HG03097 (cell line): ENCODE measurements around the gene BEST4.
"Not testable (repeated sequence)": the region's sequence is repeated elsewhere in the genome, so short reads cannot be mapped to it uniquely, and the experiment has no call there.

Source experiments
- ATAC-seq: cut with Tn5 transposase; IDR thresholded peaks from one replicate; pipeline ENCODE4 v1.9.1; 2021; ENCODE audit not compliant: unreplicated experiment, low FRiP score

BEST4 gene

DNA sequence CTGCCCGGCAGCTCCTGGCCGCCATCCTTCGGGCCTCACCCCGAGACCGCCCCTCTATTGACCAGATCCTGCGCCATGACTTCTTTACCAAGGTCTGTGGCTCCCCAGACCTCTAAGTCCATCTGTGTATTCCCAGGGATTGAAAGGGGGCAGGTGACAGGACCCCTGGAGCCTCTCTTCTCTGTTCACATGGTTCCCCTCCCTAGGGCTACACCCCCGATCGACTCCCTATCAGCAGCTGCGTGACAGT is 15.0 kb upstream of the BEST4 start:
- no peak for ATAC-seq

DNA sequence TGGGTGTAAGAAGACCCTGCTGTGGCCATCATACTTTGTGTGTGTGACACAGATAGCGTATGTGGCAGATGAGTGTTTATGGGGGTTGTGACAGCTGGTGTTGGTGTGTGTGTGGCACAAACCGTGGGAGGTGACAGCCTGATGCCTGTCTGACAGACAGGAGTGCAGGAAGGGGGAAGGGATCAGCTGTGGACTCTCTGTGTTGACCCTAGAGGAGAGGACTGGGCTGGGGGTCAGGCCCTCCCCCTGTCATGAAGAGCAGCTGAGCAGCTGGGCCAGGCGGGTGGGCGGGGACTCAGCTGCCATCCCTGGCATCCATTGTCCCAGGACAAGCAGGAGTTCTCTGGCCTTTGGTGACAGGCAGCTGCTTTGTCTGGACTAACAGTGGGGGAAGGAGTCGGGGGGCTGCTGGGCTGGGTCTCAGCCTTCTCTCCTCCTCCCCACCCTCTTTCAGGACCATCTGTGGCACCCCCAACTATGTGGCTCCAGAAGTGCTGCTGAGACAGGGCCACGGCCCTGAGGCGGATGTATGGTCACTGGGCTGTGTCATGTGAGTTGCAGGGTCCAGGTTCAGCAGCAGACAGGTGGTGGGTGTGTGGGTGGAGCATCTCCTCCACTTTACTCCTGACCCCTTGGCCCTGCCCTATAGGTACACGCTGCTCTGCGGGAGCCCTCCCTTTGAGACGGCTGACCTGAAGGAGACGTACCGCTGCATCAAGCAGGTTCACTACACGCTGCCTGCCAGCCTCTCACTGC is 14.5 kb upstream of the BEST4 start:
- ATAC-seq = no peak

DNA sequence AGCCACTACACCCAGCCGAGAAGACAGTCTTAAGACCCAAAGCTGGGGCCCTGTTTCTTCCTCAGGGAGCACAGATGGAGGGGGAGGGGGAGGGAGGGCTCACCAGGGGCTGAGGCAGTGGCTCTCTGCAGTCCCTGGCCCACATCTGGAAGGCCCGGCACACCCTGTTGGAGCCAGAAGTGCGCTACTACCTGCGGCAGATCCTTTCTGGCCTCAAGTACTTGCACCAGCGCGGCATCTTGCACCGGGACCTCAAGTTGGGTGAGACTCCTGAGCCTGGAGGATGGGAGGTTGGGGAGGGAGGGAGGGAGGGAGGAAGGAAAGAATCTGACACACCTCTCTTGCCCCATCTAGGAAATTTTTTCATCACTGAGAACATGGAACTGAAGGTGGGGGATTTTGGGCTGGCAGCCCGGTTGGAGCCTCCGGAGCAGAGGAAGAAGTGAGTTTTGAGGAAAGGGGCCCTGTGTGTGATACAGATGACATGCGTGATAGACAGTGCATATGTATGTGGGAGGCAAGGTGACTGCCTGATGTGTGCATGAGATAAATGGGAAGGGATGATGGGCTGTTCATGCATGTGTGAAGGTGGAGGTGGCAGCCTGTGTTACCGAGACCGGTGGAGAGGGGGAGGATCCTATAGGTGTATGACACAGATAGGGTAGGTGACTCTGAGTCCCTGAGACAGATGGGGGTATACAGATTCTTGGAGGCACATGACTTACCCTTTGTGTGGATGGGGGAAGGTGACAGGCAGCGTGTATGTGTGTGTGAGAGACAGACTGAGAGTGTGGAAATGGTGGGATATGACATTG is 13.7 kb upstream of the BEST4 start:
- ATAC-seq = no peak

DNA sequence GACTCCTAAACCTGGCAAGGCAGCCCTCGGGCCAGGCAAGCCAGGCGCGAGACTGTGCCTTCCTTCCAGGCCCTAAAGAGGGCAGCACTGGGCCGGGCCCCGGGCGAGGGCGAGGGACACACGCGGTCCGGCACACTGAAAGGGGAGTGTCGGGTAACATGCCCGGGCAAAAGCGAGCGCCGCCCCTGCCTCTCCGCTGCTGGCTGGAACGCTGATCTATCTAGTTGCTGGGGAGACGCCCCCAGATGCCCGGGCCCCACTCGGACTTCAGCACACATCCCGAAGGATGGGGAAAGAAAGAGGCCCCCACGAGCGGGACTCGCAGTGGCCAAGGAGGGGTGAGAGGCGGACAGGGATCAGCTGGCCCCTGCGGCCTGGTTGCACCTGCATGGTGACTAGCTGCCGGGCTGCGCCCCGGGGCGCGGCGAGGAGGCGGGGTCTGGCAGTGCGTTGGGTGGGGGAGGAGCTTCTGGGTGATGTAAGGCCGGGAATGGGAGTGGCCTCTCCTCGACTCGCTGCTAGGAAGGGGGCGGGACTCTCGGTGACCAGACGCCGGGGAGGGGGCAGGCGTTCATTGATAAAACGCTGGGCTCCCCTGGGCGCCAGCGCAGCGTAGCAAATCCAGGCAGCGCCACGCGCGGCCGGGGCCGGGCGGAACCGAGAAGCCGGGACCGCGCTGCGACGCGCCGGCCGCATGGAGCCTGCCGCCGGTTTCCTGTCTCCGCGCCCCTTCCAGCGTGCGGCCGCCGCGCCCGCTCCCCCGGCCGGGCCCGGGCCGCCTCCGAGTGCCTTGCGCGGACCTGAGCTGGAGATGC is 12.0 kb upstream of the BEST4 start, which contains the start of gene PLK3:
TSS of gene PLK3 (plus strand) at position 608 of the 815 bp plus-strand sequence. CDS start at position 695, 87 bp downstream.
- ATAC-seq = peak; percentile 81

DNA sequence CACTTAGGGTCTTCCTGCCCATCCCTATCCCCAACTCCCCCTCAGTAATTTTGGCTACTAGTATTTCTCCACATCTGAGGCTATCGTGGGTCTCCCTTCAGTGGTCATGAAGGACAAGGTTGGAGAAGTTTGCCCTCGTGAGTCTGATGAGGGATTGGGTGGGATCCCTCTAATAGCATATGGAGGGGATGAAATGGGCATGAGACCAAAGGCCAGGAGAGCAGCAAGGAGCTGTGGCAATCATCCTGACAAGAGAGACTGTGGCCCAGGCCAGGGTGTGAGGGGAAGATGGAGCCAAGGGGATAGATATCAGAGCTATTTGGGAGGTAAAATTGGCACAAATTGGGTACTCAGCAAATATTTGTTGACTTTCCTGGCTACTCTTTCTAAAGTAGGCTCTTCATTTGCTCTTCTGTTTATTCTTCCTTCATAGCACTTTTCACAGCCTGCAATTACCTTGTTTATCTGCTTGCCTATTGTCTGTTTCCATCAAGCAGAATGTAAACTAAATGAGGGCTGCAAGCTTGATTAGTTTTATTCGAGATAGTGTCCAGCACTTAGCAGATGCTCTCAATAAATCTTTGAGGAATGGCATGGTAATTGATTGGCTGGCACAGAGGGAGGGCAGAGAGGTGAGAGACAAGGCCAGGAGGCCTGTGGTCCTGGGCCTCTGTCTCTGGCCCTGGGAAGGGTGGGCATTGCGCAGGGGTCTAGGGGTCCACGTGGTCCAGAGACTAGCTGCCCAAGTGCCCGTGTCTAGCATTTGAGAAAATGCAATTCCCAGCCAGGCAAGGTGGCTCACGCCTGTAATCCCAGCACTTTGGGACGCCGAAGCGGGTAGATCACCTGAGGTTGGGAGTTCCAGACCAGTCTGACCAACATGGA is 10.8 kb upstream of the BEST4 start:
- no peak for ATAC-seq

DNA sequence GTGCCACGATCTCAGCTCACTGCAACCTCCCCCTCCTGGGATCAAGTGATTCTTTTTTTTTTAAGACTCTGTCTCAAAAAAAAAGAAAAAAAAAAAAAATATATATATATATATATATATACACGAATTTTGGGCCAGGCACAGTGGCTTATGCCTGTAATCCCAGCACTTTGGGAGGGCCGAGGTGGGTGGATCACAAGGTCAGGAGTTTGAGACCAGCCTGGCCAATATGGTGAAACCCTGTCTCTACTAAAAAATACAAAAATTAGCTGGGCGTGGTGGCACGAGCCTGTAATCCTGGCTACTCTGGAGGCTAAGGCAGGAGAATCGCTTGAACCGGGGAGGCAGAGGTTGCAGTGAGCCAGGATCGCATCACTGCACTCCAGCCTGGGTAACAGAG is 9.9 kb upstream of the BEST4 start:
- ATAC-seq = not testable (repeated sequence)

DNA sequence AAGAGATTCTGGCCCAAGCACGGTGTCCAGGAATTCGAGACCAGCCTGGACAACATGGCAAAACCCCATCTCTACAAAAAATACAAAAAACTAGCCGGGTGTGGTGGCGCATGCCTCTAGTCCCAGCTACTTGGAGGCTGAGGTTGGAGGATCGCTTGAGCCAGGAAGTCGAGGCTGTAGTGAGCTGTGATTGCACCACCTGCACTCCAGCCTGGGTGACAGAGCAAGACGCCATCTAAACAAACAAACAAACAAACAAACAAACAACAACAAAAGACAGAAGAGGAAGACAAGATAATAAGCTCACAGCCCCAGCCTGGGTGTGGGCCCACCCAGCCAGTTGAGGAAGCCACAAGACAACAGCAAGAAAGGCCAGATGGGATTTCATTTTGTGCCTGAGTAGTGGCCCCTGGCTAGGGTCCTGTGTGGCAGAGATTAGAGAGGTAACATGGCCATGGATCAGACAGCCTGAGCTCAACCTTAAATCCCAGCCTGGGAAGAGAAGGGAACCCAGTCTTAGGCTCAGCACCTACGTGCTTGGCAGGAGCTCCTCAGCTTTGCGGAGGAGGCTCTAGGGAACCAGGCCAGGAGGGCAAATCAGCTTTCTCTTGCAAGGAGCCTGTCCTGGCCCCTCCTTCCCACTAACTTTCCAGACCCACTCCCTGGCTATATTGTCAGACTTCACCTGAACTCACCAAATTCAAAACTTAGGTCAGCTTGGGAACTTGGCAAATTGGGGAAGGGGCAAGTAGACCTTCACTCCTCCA is 4.9 kb upstream of the BEST4 start:
- no peak for ATAC-seq

DNA sequence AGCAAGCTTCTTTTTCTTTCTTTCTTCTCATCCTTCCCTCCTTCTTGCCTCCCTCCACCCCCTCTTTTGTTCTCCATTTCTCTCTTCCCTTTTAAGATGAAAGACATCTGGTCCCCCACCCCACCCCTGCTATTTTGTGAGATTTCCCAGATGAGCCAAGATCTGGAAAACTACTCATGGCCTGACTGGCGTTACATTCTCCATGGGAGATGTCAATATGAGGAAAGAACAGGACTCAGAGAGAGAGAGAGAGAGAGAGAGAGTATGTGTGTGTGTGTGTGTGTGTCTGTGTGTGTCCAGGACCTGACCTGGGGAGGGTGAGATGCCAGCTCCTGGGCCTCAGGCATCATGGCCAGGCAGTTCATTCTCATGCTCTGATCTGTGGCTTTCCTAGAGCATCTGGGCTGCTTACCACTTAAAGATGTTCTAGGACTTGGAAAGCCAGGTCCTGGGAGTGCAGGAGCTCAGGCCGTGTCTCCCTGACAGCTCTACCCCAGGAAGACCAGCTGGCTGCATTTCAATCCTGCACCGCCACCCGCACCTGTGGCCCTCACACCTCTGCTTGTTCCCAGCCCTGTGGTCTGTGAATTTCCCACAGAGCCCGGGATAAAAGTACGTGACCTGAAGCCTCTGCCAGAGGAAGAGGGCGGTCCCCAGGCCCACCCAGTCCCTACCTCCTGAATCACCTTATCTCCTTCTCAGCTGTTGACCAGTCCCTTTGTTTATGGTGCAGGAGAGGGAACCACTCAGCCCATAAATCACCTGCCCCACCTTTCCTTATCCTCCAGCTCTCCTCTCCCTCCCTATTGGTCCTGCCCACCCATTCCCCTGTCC is 3.2 kb upstream of the BEST4 start:
- no peak for ATAC-seq

DNA sequence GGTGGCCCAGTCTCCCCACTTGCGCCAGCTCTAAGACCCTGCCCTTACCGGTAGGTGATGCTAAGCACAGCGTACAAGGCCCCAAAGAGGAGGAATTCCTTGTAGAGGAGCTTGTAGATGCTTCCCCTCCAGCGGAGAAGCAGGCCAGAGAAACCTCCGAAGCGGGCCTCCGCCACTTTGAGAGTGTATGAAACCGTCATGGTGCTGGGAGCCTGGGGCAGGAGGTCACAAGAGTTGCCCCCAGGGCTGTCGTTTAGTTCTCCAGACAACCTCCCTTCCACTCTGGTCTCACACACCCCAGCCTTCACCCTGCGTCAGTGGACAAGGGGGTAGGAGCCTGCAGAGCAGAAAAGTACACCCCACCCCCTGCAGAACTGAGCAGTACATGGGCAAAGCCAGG is 464 bp downstream of the BEST4 start:
- no peak for ATAC-seq

DNA sequence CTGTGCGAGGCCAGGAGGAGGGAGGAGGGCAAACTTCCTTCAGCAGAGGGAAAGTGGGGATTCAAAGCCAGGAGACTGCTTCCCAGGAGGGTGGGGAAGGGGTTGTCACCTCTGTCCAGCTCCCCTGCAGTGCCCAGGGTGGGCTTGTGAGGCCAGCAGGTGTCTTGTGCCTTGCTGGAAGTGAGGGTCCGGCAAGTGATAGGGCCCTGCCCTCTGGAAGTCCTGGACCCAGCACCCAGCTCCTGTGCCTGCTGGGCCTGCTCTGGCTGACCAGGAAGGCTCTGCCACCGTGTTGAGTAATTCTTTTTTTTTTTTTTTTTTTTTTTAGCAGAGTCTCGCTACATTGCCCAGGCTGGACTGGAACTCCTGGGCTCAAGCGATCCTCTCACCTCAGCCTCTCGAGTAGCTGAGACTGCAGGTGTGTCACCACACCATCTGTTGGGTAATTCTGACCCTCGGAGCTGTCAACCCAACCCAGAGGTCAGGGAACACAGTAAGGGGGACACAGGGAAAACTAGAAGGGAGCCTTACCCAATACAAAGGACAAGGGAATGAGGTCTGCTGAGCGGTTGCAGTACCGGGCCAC is 1.0 kb downstream of the BEST4 start:
- ATAC-seq = no peak

DNA sequence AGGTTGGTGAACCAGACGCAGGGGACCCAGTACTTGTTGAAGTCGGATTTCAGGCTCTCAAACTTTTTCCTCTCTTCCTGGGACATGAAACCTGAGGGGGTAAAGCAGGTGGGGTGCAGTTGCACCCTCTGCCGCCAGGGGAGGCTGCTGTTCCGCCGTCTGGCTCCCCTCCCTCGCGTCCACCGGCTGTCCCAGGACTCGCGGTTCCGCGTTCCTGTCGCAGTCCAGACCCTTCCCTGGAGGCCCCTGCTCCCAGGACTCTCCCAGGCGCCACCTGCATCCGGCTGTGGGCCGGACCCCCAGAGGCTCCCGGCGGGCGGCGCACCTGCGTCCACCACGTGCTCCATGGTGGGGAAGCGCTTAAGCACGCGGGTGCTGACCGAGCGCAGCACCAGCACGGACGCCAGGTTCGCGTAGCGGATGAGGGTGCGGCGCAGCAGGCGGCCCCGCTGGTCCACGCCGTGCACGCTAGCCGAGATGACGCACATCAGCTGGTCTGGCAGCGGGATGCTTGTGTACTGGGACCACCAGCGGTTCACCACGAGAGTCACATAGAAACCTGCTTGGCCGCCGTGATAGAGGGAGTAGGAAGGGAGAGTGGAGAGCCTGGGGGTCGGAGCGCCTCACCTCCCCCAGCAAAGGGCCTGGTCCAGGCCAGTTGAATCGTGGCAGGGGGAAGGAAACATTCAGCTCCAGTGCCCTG is 1.7 kb downstream of the BEST4 start:
- ATAC-seq = no peak

DNA sequence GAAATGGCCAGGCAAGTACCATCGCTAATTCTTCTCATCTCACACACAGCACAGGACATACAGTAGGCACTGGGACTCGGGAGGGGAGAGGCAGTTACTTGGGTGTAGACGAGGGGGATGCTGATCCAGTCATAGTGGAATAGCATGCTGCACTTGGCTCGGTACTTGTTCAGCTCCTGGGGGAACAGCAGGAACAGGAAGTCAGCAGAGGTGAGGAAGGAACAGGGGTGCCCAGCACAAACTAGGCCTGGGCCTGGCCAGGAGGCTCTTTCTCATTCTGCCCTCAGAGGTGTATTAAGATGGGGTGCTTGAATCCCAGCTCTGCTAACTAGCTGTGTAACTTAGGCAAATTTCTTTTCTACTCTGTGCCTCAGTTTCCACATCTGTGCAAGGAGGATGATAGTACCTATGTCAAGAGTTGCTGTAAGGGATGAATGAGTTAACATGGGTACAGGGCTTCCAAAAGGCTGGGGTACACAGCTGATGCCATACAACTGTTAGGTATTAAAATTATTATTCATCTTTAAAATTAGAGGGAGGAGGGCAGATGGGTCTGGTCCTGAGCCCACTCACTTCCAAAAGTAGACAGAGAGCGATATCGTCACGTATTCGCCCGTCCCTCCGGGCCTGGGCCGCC is 2.4 kb downstream of the BEST4 start:
- ATAC-seq = no peak

DNA sequence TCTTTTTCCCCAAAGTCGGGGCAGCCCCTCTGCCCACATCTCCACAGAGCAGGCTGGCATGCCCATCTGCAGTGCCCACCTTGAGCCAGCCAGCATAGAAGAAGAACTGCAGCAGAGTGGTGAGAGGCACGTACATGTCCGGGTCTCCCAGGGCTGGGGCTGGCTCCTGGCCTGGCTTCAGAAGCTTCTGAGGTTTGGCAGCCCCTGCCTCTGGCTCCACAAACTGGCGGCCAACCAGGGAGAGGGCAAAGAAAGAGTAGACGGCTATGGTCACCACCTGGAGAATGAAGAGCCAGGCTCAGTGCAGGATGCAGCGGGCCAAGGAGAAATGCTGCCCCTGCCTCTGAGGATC is 3.0 kb downstream of the BEST4 start:
- ATAC-seq = no peak

DNA sequence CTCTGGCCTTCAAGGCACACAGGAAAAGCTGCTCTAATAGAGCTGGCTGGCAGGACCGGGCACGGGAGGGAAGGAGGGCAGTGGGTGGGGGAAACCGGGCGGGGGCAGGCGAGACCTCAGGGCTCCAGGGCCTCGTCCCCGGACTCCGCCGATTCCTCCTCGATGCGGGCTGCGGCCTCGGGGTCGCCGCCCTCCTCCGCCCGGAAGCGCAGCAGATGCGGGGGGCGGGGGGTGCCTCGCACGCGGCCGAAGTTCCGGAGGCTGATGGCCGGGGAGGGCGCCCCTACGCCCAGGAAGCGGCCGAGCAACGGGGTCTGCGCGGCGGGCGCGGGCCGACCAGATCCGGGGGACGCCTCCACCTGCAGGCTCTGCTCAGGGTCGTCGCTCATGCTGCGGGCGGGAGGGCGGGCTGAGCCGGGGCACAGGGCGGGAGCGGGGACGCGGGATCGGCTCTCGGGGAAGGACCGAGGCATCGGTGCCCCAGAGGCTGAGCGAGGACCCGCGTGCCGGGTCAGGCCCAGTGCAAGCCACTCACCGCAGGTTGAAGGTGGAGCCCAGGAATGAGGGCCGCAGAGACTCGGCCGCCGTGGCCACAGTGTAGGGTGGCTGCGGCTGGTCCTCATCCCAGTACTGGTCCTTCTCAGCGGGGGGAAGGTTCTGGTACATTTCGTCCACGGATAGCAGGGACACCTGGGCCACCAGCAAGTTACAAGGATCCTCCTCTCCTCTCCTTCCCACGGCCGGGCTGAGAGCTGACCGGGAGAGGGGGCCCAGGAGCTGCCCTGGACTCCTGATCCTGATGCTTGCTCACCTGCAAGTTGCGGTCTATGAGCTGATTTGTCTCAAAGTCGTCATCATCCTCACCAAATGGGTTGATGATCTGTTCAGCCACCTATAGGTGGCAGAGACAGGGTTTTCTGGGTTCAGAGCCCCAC is 3.6 kb downstream of the BEST4 start:
- ATAC-seq = no peak

DNA sequence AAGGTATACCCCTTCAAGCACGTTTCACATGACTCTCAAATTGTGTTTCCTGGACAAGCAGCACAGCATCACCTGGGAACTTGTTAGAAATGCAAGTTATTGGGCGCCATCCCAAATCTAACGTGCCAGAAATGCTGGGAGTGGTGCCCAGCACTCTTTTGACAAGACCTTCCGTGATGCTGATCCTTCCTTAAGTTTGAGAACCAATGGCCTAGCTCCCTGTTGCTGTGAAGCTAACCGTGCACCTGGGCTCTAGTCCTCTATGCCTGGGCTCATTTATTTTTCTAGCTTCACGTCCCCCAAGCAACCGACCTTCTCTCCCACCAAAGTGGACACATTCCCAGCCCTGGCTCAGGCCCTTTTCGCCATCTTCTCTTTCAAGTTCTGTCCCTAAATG is 4.3 kb downstream of the BEST4 start:
- ATAC-seq = no peak

DNA sequence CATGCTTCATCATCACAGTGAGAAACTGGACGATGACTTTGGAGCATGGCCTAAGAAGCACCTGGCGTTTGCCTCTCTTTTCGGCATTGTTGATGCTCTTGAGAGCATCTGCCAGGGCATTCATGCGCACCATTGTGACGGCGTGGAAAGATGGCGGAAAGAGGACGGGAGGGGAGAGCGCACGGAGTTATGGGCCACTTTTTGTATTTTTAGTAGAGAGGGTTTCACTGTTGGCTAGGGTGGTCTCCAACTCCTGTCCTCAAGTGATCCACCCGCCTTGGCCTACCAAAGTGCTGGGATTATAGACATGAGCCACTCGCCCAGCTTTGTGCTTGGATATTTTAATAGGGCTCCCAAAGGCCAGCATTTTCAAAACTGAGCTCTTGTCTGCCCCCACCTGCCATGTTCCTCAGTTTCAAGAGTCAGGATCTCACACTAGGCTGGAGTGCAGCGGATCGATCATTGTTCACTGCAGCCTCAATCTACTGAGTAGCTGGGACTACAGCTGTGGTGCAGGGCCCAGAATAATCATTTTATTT is 7.3 kb downstream of the BEST4 start:
- no peak for ATAC-seq
